HCT116 (cell line): ENCODE results near the gene EVX2. TPM values are rescaled to one million over a fixed set of nuclear protein-coding genes. Genes with fewer than 3 reads are reported as not detected.
A peak's percentile ranks its signal among the peaks of the same experiment; 100 is the strongest.

Experiments
- ATAC-seq: fragments of 200-7000 bp; cut with Tn5 transposase; 2 replicates; pipeline ENCODE4 v1.9.1; 2020; ENCODE audit warnings: mild to moderate bottlenecking, moderate library complexity
- BruUV-seq: library from RNA; stranded (reverse); fragments of 400-500 nt; replicated peaks from 2 replicates; lab custom pipeline; 2021; lab: Mats Ljungman, UMichigan
- CTCF ChIA-PET: fragments of 300-600 bp; sonication (Branson Sonifier 250); formaldehyde crosslinking; loops from one replicate; lab custom pipeline; 2021; ENCODE audit warnings: antibody characterized with exemption; lab: Charles Lee
- POLR2A ChIA-PET: fragments of 300-600, 350-600 bp; sonication (Branson Sonifier 250); formaldehyde crosslinking; loops from one replicate; lab custom pipeline; 2021; ENCODE audit warnings: antibody characterized with exemption; lab: Charles Lee
- RAD21 ChIA-PET, 2 experiments: fragments of 300-600 bp; sonication (Branson Sonifier 250); formaldehyde crosslinking; loops; one replicate each; lab custom pipeline; 2023; ENCODE audit warnings: low total read pairs in 2 of 2; ENCODE audit not compliant: uncharacterized antibody in 2 of 2, unreplicated experiment in 2 of 2, low non-redundant PET in 1 of 2; lab: Charles Lee
- DNase-seq: peaks from one replicate; pipeline ENCODE4 v3.0.0-alpha.2; 2010; ENCODE audit warnings: low read depth, low spot score
- H2AFZ ChIP-seq: fragments of 200-600 bp; shearing (Covaris generic), sonication (generic); 2 replicates; pipeline ENCODE4 v1.6.1; 2017; ENCODE audit warnings: low read depth, mixed run types, mixed read lengths, antibody characterized with exemption, low read length; ENCODE audit not compliant: poor library complexity, severe bottlenecking
- H3K27ac ChIP-seq: 2 replicates; pipeline ENCODE4 v1.5.1; 2012; ENCODE audit warnings: low read depth, low read length
- H3K27me3 ChIP-seq: fragments of 200-600 bp; sonication (generic); 2 replicates; pipeline ENCODE4 v1.6.1; 2016; ENCODE audit warnings: mixed run types, low read length, mixed read lengths; ENCODE audit not compliant: insufficient read depth
- H3K36me3 ChIP-seq, 2 experiments: fragments of 200-500 bp in 1 of 2; fragments of 200-600 bp in 1 of 2; sonication (Bioruptor generic) in 1 of 2; sonication (generic) in 1 of 2; 2 replicates each; pipeline versions ENCODE4 v1.5.1 to v1.6.1; 2014 to 2016; ENCODE audit warnings: low read length in 2 of 2, inconsistent platforms in 1 of 2, mixed read lengths in 1 of 2, mixed run types in 1 of 2; ENCODE audit not compliant: insufficient read depth in 2 of 2, control insufficient read depth in 1 of 2
- H3K4me1 ChIP-seq, 2 experiments: fragments of 200-600 bp in 1 of 2; sonication (generic) in 1 of 2; 2 replicates each; pipeline versions ENCODE4 v1.5.1 to v1.6.1; 2012 to 2017; ENCODE audit warnings: low read length in 2 of 2, inconsistent platforms in 1 of 2, mild to moderate bottlenecking in 1 of 2, mixed read lengths in 1 of 2, mixed run types in 1 of 2, moderate library complexity in 1 of 2; ENCODE audit not compliant: insufficient read depth in 2 of 2, control insufficient read depth in 1 of 2
- H3K4me2 ChIP-seq: fragments of 200-600 bp; sonication (generic); 2 replicates; pipeline ENCODE4 v1.6.1; 2017; ENCODE audit warnings: mixed run types, low read length, mixed read lengths
- H3K4me3 ChIP-seq, 2 experiments: fragments of 200-600 bp in 1 of 2; sonication (generic) in 1 of 2; replicated peaks in 1 of 2; 2 replicates each; pipeline ENCODE4 v1.5.1; 2011 to 2016; ENCODE audit warnings: low read length in 2 of 2, control low read depth in 1 of 2, low read depth in 1 of 2, mild to moderate bottlenecking in 1 of 2, mixed read lengths in 1 of 2, mixed run types in 1 of 2
- H3K79me2 ChIP-seq: fragments of 200-600 bp; sonication (generic); 2 replicates; pipeline ENCODE4 v1.6.1; 2017; ENCODE audit warnings: mild to moderate bottlenecking, mixed run types, low read length, moderate library complexity, mixed read lengths; ENCODE audit not compliant: insufficient read depth
- H3K9ac ChIP-seq: fragments of 200-600 bp; sonication (generic); 2 replicates; pipeline ENCODE4 v1.6.1; 2016; ENCODE audit warnings: low read length, mixed read lengths
- H3K9me2 ChIP-seq: fragments of 200-600 bp; sonication (generic), shearing (Covaris generic); 2 replicates; pipeline ENCODE4 v1.6.1; 2017; ENCODE audit warnings: mixed run types, mild to moderate bottlenecking, moderate library complexity; ENCODE audit not compliant: insufficient read depth
- H3K9me3 ChIP-seq, 2 experiments: fragments of 200-500 bp in 1 of 2; fragments of 200-600 bp in 1 of 2; sonication (Bioruptor generic) in 1 of 2; sonication (generic) in 1 of 2; 2 replicates each; pipeline ENCODE4 v1.6.1; 2014 to 2017; ENCODE audit warnings: low read length in 2 of 2, mixed read lengths in 2 of 2, inconsistent platforms in 1 of 2, low read depth in 1 of 2, mild to moderate bottlenecking in 1 of 2, mixed run types in 1 of 2, moderate library complexity in 1 of 2; ENCODE audit not compliant: control insufficient read depth in 1 of 2, insufficient read depth in 1 of 2
- H4K20me1 ChIP-seq: fragments of 200-600 bp; sonication (generic), shearing (Covaris generic); 2 replicates; pipeline ENCODE4 v1.6.1; 2017; ENCODE audit warnings: mixed run types, mild to moderate bottlenecking, moderate library complexity; ENCODE audit not compliant: insufficient read depth
- EGR1 ChIP-seq: IDR thresholded peaks from 2 replicates; pipeline ENCODE4 v1.6.1; 2012; ENCODE audit warnings: low read depth
- EZH2phosphoT487 ChIP-seq: fragments of 200-600 bp; IDR thresholded peaks from 2 replicates; pipeline ENCODE4 v1.6.1; 2018; ENCODE audit warnings: antibody characterized with exemption, borderline replicate concordance
- JUND ChIP-seq: IDR thresholded peaks from 2 replicates; pipeline ENCODE4 v1.6.1; 2012
- POLR2AphosphoS5 ChIP-seq: IDR thresholded peaks from 2 replicates; pipeline ENCODE4 v1.6.1; 2011; ENCODE audit warnings: mild to moderate bottlenecking, low read depth, low read length, moderate library complexity
- SP1 ChIP-seq: IDR thresholded peaks from 2 replicates; pipeline ENCODE4 v1.6.1; 2012; ENCODE audit warnings: low read depth
- YY1 ChIP-seq: IDR thresholded peaks from 2 replicates; pipeline ENCODE4 v1.6.1; 2011; ENCODE audit warnings: low read length, low read depth, moderate library complexity, mild to moderate bottlenecking; ENCODE audit not compliant: insufficient replicate concordance; ENCODE audit errors: extremely low read depth
- intact Hi-C: fragments of 100-400 bp; cut with micrococcal nuclease; formaldehyde crosslinking; loops from 2 replicates; pipeline ENCODE4 v1.10.0; 2022
- total RNA-seq: library from RNA; stranded (reverse); gene quantifications from one replicate; pipeline ENCODE4 v1.2.1, GENCODE V29; 2021; ENCODE audit not compliant: unreplicated experiment
- TF ChIP-seq, protein P1 (sequence below): IDR thresholded peaks from 2 replicates; pipeline ENCODE4 v1.6.1; 2012
- TF ChIP-seq, protein P2 (sequence below), 3 experiments: fragments of 200-600 bp in 1 of 3; sonication (generic) in 1 of 3; IDR thresholded peaks in 2 of 3; conservative IDR thresholded peaks in 1 of 3; 2 replicates each; pipeline ENCODE4 v1.5.1; 2012 to 2017; ENCODE audit warnings: low read depth in 2 of 3, low read length in 2 of 3, antibody characterized with exemption in 1 of 3, borderline replicate concordance in 1 of 3, control low read depth in 1 of 3, mild to moderate bottlenecking in 1 of 3, mixed read lengths in 1 of 3, mixed run types in 1 of 3, moderate library complexity in 1 of 3; ENCODE audit not compliant: insufficient read depth in 1 of 3
- TF ChIP-seq, protein P3 (sequence below): IDR thresholded peaks from 2 replicates; pipeline ENCODE4 v1.6.1; 2011; ENCODE audit warnings: mild to moderate bottlenecking, low read length, moderate library complexity; ENCODE audit not compliant: insufficient replicate concordance; ENCODE audit errors: extremely low read depth

Gene EVX2
- total RNA-seq, 1 experiment from 2014 or later, result not detected

DNA sequence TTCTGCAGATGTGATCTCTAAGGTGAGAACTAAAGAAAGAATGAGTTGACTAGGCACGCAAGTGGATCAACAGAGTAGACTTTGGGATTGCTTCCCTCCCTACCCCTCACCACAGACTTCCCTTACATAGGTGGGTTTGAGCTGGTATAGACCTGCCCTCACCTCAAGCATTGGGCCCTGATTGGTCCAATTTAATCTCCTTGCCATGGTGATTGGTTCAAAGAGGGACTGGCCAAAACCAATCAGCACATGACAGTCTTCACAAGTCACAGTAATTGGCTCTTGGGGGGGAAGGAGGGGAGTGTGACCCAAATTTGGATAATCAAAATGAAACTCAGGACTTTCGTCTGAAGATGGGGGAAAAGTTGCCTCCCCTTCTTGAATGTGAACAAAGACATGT lies 45.1 kb downstream of the EVX2 start:
- Histone ChIP-seq H3K36me3 (no peaks in the 10 kb centered on the region), H3K79me2 (no peaks in the 10 kb centered on the region), H2AFZ (no peak overlapping the region), H3K9me3 (no peaks in the 10 kb centered on the region), H3K4me1 (no peaks in the 10 kb centered on the region), H3K9me2 (no peaks in the 10 kb centered on the region), H3K27ac (no peak overlapping the region), H4K20me1 (no peaks in the 10 kb centered on the region), H3K4me3 (no peak overlapping the region), H3K4me2 (no peak overlapping the region), H3K9ac (no peak overlapping the region), H3K27me3 (no peaks in the 10 kb centered on the region)
- BruUV-seq, result no TSS peak
- ChIA-PET CTCF (no interaction called here), POLR2A (no interaction called here), RAD21 (no interaction called here)
- no peak for TF ChIP-seq POLR2AphosphoS5
- TF ChIP-seq SP1, result no peak
- no peak for TF ChIP-seq JUND
- TF ChIP-seq, protein P1, sequence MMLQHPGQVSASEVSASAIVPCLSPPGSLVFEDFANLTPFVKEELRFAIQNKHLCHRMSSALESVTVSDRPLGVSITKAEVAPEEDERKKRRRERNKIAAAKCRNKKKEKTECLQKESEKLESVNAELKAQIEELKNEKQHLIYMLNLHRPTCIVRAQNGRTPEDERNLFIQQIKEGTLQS, result no peak
- no peak for TF ChIP-seq EZH2phosphoT487
- TF ChIP-seq, protein P2, sequence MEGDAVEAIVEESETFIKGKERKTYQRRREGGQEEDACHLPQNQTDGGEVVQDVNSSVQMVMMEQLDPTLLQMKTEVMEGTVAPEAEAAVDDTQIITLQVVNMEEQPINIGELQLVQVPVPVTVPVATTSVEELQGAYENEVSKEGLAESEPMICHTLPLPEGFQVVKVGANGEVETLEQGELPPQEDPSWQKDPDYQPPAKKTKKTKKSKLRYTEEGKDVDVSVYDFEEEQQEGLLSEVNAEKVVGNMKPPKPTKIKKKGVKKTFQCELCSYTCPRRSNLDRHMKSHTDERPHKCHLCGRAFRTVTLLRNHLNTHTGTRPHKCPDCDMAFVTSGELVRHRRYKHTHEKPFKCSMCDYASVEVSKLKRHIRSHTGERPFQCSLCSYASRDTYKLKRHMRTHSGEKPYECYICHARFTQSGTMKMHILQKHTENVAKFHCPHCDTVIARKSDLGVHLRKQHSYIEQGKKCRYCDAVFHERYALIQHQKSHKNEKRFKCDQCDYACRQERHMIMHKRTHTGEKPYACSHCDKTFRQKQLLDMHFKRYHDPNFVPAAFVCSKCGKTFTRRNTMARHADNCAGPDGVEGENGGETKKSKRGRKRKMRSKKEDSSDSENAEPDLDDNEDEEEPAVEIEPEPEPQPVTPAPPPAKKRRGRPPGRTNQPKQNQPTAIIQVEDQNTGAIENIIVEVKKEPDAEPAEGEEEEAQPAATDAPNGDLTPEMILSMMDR (IDR thresholded peaks at IDR 0.05 in 2 of 3, conservative IDR thresholded peaks at IDR 0.05 in 1 of 3; ENCODE audit: borderline replicate concordance in 1 of 3, insufficient read depth in 1 of 3, low read depth in 2 of 3, low read length in 2 of 3), result no peak
- TF ChIP-seq YY1, result no peak
- TF ChIP-seq EGR1, result no peak
- TF ChIP-seq, protein P3, sequence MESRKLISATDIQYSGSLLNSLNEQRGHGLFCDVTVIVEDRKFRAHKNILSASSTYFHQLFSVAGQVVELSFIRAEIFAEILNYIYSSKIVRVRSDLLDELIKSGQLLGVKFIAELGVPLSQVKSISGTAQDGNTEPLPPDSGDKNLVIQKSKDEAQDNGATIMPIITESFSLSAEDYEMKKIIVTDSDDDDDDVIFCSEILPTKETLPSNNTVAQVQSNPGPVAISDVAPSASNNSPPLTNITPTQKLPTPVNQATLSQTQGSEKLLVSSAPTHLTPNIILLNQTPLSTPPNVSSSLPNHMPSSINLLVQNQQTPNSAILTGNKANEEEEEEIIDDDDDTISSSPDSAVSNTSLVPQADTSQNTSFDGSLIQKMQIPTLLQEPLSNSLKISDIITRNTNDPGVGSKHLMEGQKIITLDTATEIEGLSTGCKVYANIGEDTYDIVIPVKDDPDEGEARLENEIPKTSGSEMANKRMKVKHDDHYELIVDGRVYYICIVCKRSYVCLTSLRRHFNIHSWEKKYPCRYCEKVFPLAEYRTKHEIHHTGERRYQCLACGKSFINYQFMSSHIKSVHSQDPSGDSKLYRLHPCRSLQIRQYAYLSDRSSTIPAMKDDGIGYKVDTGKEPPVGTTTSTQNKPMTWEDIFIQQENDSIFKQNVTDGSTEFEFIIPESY, result no peak
- intact Hi-C loops, result no loop called here
- ATAC-seq (peak; percentile 42; the same call in 1 of the 2 replicates), DNase-seq (no peak)
